Muscle of leg (tissue), 11 donors: ENCODE data around the gene DAZAP2. TPM values are rescaled to one million over a fixed set of nuclear protein-coding genes. Genes with fewer than 3 reads are reported as not detected.

ENCODE experiments used
- DNase-seq: peaks from one replicate; pipeline ENCODE4 v3.0.0; 2013
- H3K27ac ChIP-seq: one replicate; pipeline ENCODE4 v1.5.1; 2013; ENCODE audit warnings: mild to moderate bottlenecking, low read length, control low read depth
- H3K27me3 ChIP-seq: one replicate; pipeline ENCODE4 v1.6.1; 2013; ENCODE audit warnings: low read length; ENCODE audit not compliant: control insufficient read depth, insufficient read depth
- H3K36me3 ChIP-seq: one replicate; pipeline ENCODE4 v1.6.1; 2013; ENCODE audit warnings: low read length; ENCODE audit not compliant: control insufficient read depth, insufficient read depth
- H3K4me1 ChIP-seq: one replicate; pipeline ENCODE4 v1.6.1; 2013; ENCODE audit warnings: low read length; ENCODE audit not compliant: control insufficient read depth, insufficient read depth
- H3K4me3 ChIP-seq: one replicate; pipeline ENCODE4 v1.5.1; 2013; ENCODE audit warnings: low read length, control low read depth
- H3K9me3 ChIP-seq: replicated peaks from 2 replicates; pipeline ENCODE4 v1.6.1; 2013; ENCODE audit warnings: low read depth, low read length; ENCODE audit not compliant: control insufficient read depth
- WGBS: methylation state at CpG from one replicate; pipeline ENCODE4 v1.1.5; 2013; ENCODE audit warnings: missing lambda C conversion rate; ENCODE audit not compliant: insufficient coverage; 5-methylcytosine and 5-hydroxymethylcytosine counted together
- polyA plus RNA-seq, 8 donors: library from polyadenylated mRNA; unstranded; fragments of 120-200 nt; gene quantifications; one replicate each; pipeline versions ENCODE4 v1.2.1 to v1.2.3, GENCODE V29; 2013; ENCODE audit warnings: inconsistent platforms in 1 of 8, low replicate concordance in 1 of 8; ENCODE audit not compliant: insufficient read length in 8 of 8, insufficient read depth in 1 of 8
- total RNA-seq: library from RNA; stranded (reverse); fragments of 120-200 nt; gene quantifications from one replicate; pipeline ENCODE4 v1.2.4, GENCODE V29; 2013

The DAZAP2 gene
- total and polyA plus RNA-seq, 9 donors = 46.1 to 101 (median 76.9) TPM

GRCh38 chr12:51197736-51198567 lies 40.7 kb upstream of the DAZAP2 start:
- Histone ChIP-seq H3K4me3 (no peak overlapping the region), H3K36me3 (peaks cover 16% of the 10 kb centered on the region), H3K27ac (no peak overlapping the region), H3K9me3 (no peaks in the 10 kb centered on the region), H3K27me3 (no peaks in the 10 kb centered on the region), H3K4me1 (no peaks in the 10 kb centered on the region)
- WGBS = 85% methylated on average over 32 of the region's 38 CpGs
- DNase-seq = no peak

GRCh38 chr12:51198568-51199365 lies 39.9 kb upstream of the DAZAP2 start:
- whole genome bisulfite sequencing = 76% methylated on average over 14 of the region's 16 CpGs
- no peak overlapping the region for H3K27ac ChIP-seq
- no peaks in the 10 kb centered on the region for H3K27me3 ChIP-seq
- peaks cover 19% of the 10 kb centered on the region for H3K36me3 ChIP-seq
- H3K4me3 ChIP-seq = no peak overlapping the region
- no peak for DNase-seq
- no peaks in the 10 kb centered on the region for H3K9me3 ChIP-seq
- H3K4me1 ChIP-seq = no peaks in the 10 kb centered on the region

GRCh38 chr12:51199366-51199945 lies 39.2 kb upstream of the DAZAP2 start:
- no peak overlapping the region for H3K27ac ChIP-seq
- DNase-seq = no peak
- H3K27me3 ChIP-seq = no peaks in the 10 kb centered on the region
- no peaks in the 10 kb centered on the region for H3K9me3 ChIP-seq
- WGBS = 80% methylated on average over 8 of the region's 10 CpGs
- H3K4me1 ChIP-seq = no peaks in the 10 kb centered on the region
- H3K4me3 ChIP-seq = no peak overlapping the region
- peaks cover 21% of the 10 kb centered on the region for H3K36me3 ChIP-seq

- Histone ChIP-seq H3K36me3 (peaks cover 21% of the 10 kb centered on the region), H3K27ac (no peak overlapping the region), H3K4me1 (no peaks in the 10 kb centered on the region), H3K4me3 (no peak overlapping the region), H3K9me3 (no peaks in the 10 kb centered on the region), H3K27me3 (no peaks in the 10 kb centered on the region)
- WGBS = 79% methylated on average over 5 of the region's 7 CpGs
- no peak for DNase-seq
Observed at GRCh38 chr12:51200156-51200555, 38.5 kb upstream of the DAZAP2 start.

- no peak for DNase-seq
- no peaks in the 10 kb centered on the region for H3K9me3 ChIP-seq
- no peak overlapping the region for H3K27ac ChIP-seq
- H3K4me1 ChIP-seq = no peaks in the 10 kb centered on the region
- H3K27me3 ChIP-seq = no peaks in the 10 kb centered on the region
- 88% methylated on average over 3 of the region's 9 CpGs for WGBS
- H3K36me3 ChIP-seq = peaks cover 24% of the 10 kb centered on the region
- H3K4me3 ChIP-seq = no peak overlapping the region
Observed at GRCh38 chr12:51200806-51201205, 37.8 kb upstream of the DAZAP2 start.

- Histone ChIP-seq H3K4me3 (no peak overlapping the region), H3K4me1 (no peaks in the 10 kb centered on the region), H3K36me3 (peaks cover 20% of the 10 kb centered on the region), H3K27me3 (no peaks in the 10 kb centered on the region), H3K9me3 (no peaks in the 10 kb centered on the region), H3K27ac (no peak overlapping the region)
- DNase-seq = no peak
- no CpG with 5 or more reads among the region's 5 CpGs for WGBS
Observed at GRCh38 chr12:51202718-51203117, 35.9 kb upstream of the DAZAP2 start.

GRCh38 chr12:51205350-51205749 lies 33.3 kb upstream of the DAZAP2 start:
- peaks cover 8% of the 10 kb centered on the region for H3K36me3 ChIP-seq
- H3K4me1 ChIP-seq = no peaks in the 10 kb centered on the region
- H3K9me3 ChIP-seq = no peaks in the 10 kb centered on the region
- WGBS = 82% methylated on average over 4 of the region's 6 CpGs
- DNase-seq = no peak
- no peak overlapping the region for H3K4me3 ChIP-seq
- H3K27ac ChIP-seq = no peak overlapping the region
- H3K27me3 ChIP-seq = no peaks in the 10 kb centered on the region

GRCh38 chr12:51208016-51208660 lies 30.5 kb upstream of the DAZAP2 start:
- Histone ChIP-seq H3K27ac (no peak overlapping the region), H3K4me3 (no peak overlapping the region), H3K36me3 (peaks cover 8% of the 10 kb centered on the region), H3K27me3 (no peaks in the 10 kb centered on the region), H3K9me3 (no peaks in the 10 kb centered on the region), H3K4me1 (no peaks in the 10 kb centered on the region)
- WGBS = 100% methylated on average over 2 of the region's 7 CpGs
- DNase-seq = no peak

GRCh38 chr12:51209259-51209658 lies 29.4 kb upstream of the DAZAP2 start:
- Histone ChIP-seq H3K4me3 (no peak overlapping the region), H3K36me3 (peaks cover 4% of the 10 kb centered on the region), H3K4me1 (no peaks in the 10 kb centered on the region), H3K27ac (no peak overlapping the region), H3K27me3 (no peaks in the 10 kb centered on the region), H3K9me3 (no peaks in the 10 kb centered on the region)
- DNase-seq = no peak
- no CpG with 5 or more reads among the region's 2 CpGs for WGBS
